ENCODE measurements around the gene ST6GALNAC2.

Gene ST6GALNAC2

GRCh38 chr17:76553178-76553908 lies 32.3 kb downstream of the ST6GALNAC2 start:
- TF ChIP-seq CTCF (conservative IDR thresholded peaks at IDR 0.05; ENCODE audit: low read depth, low read length), result no peak
- DNase-seq (ENCODE audit: low read depth), result no peak

GRCh38 chr17:76551685-76552084 lies 34.0 kb downstream of the ST6GALNAC2 start:
- no peak for DNase-seq (ENCODE audit: low read depth)
- no peak overlapping the region for H3K4me3 ChIP-seq (ENCODE audit: low read length)
- TF ChIP-seq CTCF (conservative IDR thresholded peaks at IDR 0.05; ENCODE audit: low read depth, low read length), result no peak

More at GRCh38 chr17:76553178-76553908, 32.3 kb downstream of the ST6GALNAC2 start:
- no peak overlapping the region for H3K4me3 ChIP-seq (ENCODE audit: low read length)

- H3K4me3 ChIP-seq (ENCODE audit: low read length), result no peak overlapping the region
- no peak for TF ChIP-seq CTCF (conservative IDR thresholded peaks at IDR 0.05; ENCODE audit: low read depth, low read length)
These were observed 34.7 kb downstream of the ST6GALNAC2 start for GRCh38 chr17:76550712-76551615.

GRCh38 chr17:76549539-76549938 lies 36.1 kb downstream of the ST6GALNAC2 start:
- no peak for TF ChIP-seq CTCF (conservative IDR thresholded peaks at IDR 0.05; ENCODE audit: low read depth, low read length)
- no peak overlapping the region for H3K4me3 ChIP-seq (ENCODE audit: low read length)
- DNase-seq (ENCODE audit: low read depth), result no peak

More at GRCh38 chr17:76550712-76551615, 34.7 kb downstream of the ST6GALNAC2 start:
- no peak for DNase-seq (ENCODE audit: low read depth)

GRCh38 chr17:76549215-76549518 lies 36.5 kb downstream of the ST6GALNAC2 start:
- TF ChIP-seq CTCF (conservative IDR thresholded peaks at IDR 0.05; ENCODE audit: low read depth, low read length), result no peak
- no peak for DNase-seq (ENCODE audit: low read depth)
- H3K4me3 ChIP-seq (ENCODE audit: low read length), result no peak overlapping the region

GRCh38 chr17:76548378-76549214 lies 37.1 kb downstream of the ST6GALNAC2 start:
- TF ChIP-seq CTCF (conservative IDR thresholded peaks at IDR 0.05; ENCODE audit: low read depth, low read length), result no peak
- no peak for DNase-seq (ENCODE audit: low read depth)
- H3K4me3 ChIP-seq (ENCODE audit: low read length), result no peak overlapping the region

All from retinal pigment epithelial cell (primary cell).